H9 (cell line): ENCODE data around the gene ZFP42. TPM values are rescaled to one million over a fixed set of nuclear protein-coding genes. Genes with fewer than 3 reads are reported as not detected.

Experiments
- DNase-seq: peaks from one replicate; pipeline ENCODE4 v3.0.0-alpha.2; 2017
- H2AFZ ChIP-seq: one replicate; pipeline ENCODE4 v1.6.1; 2013; ENCODE audit warnings: mild to moderate bottlenecking, low read length, control low read depth, moderate library complexity
- H2AK5ac ChIP-seq: 2 replicates; pipeline ENCODE4 v1.6.1; 2013; ENCODE audit warnings: low read length, control low read depth, mixed read lengths; ENCODE audit not compliant: insufficient read length
- H2BK120ac ChIP-seq: one replicate; pipeline ENCODE4 v1.6.1; 2013; ENCODE audit warnings: low read depth, mild to moderate bottlenecking, low read length, control low read depth, inconsistent platforms; ENCODE audit not compliant: poor library complexity, severe bottlenecking
- H2BK12ac ChIP-seq: 2 replicates; pipeline ENCODE4 v1.6.1; 2013; ENCODE audit warnings: low read length, control low read depth, mixed read lengths, low read depth; ENCODE audit not compliant: insufficient read length
- H2BK15ac ChIP-seq: 2 replicates; pipeline ENCODE4 v1.6.1; 2013; ENCODE audit warnings: low read depth, low read length, control low read depth
- H2BK20ac ChIP-seq: one replicate; pipeline ENCODE4 v1.6.1; 2013; ENCODE audit warnings: low read depth, mild to moderate bottlenecking, low read length, control low read depth, inconsistent platforms; ENCODE audit not compliant: poor library complexity, severe bottlenecking
- H2BK5ac ChIP-seq: 2 replicates; pipeline ENCODE4 v1.6.1; 2013; ENCODE audit warnings: low read length, control low read depth, mixed read lengths; ENCODE audit not compliant: insufficient read length
- H3K14ac ChIP-seq: 2 replicates; pipeline ENCODE4 v1.6.1; 2013; ENCODE audit warnings: low read length, control low read depth; ENCODE audit not compliant: insufficient read depth
- H3K18ac ChIP-seq: 2 replicates; pipeline ENCODE4 v1.6.1; 2013; ENCODE audit warnings: low read depth, mild to moderate bottlenecking, mixed read lengths, low read length, control low read depth; ENCODE audit not compliant: insufficient read length
- H3K23ac ChIP-seq: 2 replicates; pipeline ENCODE4 v1.6.1; 2013; ENCODE audit warnings: low read length, control low read depth, mixed read lengths, low read depth; ENCODE audit not compliant: insufficient read length
- H3K23me2 ChIP-seq: 2 replicates; pipeline ENCODE4 v1.6.1; 2013; ENCODE audit warnings: low read depth, mild to moderate bottlenecking, mixed read lengths, low read length, control low read depth; ENCODE audit not compliant: insufficient read length, poor library complexity, severe bottlenecking
- H3K27ac ChIP-seq: 2 replicates; pipeline ENCODE4 v1.5.1; 2013; ENCODE audit warnings: low read length, control low read depth, mixed read lengths, low read depth; ENCODE audit not compliant: insufficient read length
- H3K27me3 ChIP-seq: 2 replicates; pipeline ENCODE4 v1.6.1; 2013; ENCODE audit warnings: low read length, control low read depth, inconsistent platforms; ENCODE audit not compliant: insufficient read depth
- H3K4ac ChIP-seq: 2 replicates; pipeline ENCODE4 v1.6.1; 2013; ENCODE audit warnings: low read depth, mild to moderate bottlenecking, control low read depth, inconsistent platforms, low read length, moderate library complexity
- H3K4me1 ChIP-seq: 2 replicates; pipeline ENCODE4 v1.6.1; 2013; ENCODE audit warnings: low read length, control low read depth, inconsistent platforms; ENCODE audit not compliant: insufficient read depth
- H3K4me2 ChIP-seq: 2 replicates; pipeline ENCODE4 v1.6.1; 2013; ENCODE audit warnings: low read length, control low read depth, mixed read lengths; ENCODE audit not compliant: insufficient read length, insufficient read depth
- H3K56ac ChIP-seq: 2 replicates; pipeline ENCODE4 v1.6.1; 2013; ENCODE audit warnings: low read depth, mild to moderate bottlenecking, mixed read lengths, low read length, control low read depth; ENCODE audit not compliant: insufficient read length
- H3K79me1 ChIP-seq: 2 replicates; pipeline ENCODE4 v1.6.1; 2013; ENCODE audit warnings: low read depth, mild to moderate bottlenecking, moderate library complexity, low read length, control low read depth, inconsistent platforms; ENCODE audit not compliant: insufficient read depth, poor library complexity, severe bottlenecking
- H3K79me2 ChIP-seq: 2 replicates; pipeline ENCODE4 v1.6.1; 2013; ENCODE audit warnings: low read length, control low read depth, inconsistent platforms; ENCODE audit not compliant: insufficient read depth
- H3K9ac ChIP-seq: 2 replicates; pipeline ENCODE4 v1.6.1; 2013; ENCODE audit warnings: low read length, control low read depth, mixed read lengths; ENCODE audit not compliant: insufficient read length; ENCODE audit errors: extremely low read depth
- H3K9me3 ChIP-seq: one replicate; pipeline ENCODE4 v1.6.1; 2013; ENCODE audit warnings: low read depth, low read length, inconsistent platforms; ENCODE audit not compliant: control insufficient read depth
- H3T11ph ChIP-seq: one replicate; pipeline ENCODE4 v1.6.1; 2013; ENCODE audit warnings: mild to moderate bottlenecking, low read length, control low read depth, inconsistent platforms
- H4K20me1 ChIP-seq: one replicate; pipeline ENCODE4 v1.6.1; 2013; ENCODE audit not compliant: control insufficient read depth, insufficient read length, insufficient read depth
- H4K5ac ChIP-seq: 2 replicates; pipeline ENCODE4 v1.6.1; 2013; ENCODE audit warnings: low read depth, mild to moderate bottlenecking, mixed read lengths, low read length, control low read depth; ENCODE audit not compliant: insufficient read length
- H4K8ac ChIP-seq: replicated peaks from 2 replicates; pipeline ENCODE4 v1.6.1; 2013; ENCODE audit warnings: low read length, control low read depth, mixed read lengths, low read depth; ENCODE audit not compliant: insufficient read length
- H4K91ac ChIP-seq: 2 replicates; pipeline ENCODE4 v1.6.1; 2013; ENCODE audit warnings: low read depth, mild to moderate bottlenecking, moderate library complexity, mixed read lengths, low read length, control low read depth; ENCODE audit not compliant: insufficient read length
- H3K27ac Mint-ChIP-seq, 3 experiments: 2 replicates in 2 of 3; 3 replicates in 1 of 3; pipeline ENCODE4 v1.8.0; 2020 to 2021; ENCODE audit warnings: mixed read lengths in 3 of 3, mild to moderate bottlenecking in 1 of 3, moderate library complexity in 1 of 3
- H3K27me3 Mint-ChIP-seq: 2 replicates; pipeline ENCODE4 v1.8.0; 2021; ENCODE audit warnings: low read depth, mild to moderate bottlenecking, moderate library complexity, mixed read lengths
- H3K36me3 Mint-ChIP-seq, 3 experiments: 2 replicates in 2 of 3; 3 replicates in 1 of 3; pipeline ENCODE4 v1.8.0; 2020 to 2021; ENCODE audit warnings: low read depth in 3 of 3, mixed read lengths in 3 of 3; ENCODE audit not compliant: insufficient read depth in 1 of 3
- H3K4me1 Mint-ChIP-seq, 2 experiments: 2 replicates each; pipeline ENCODE4 v1.8.0; 2020; ENCODE audit warnings: mixed read lengths in 2 of 2
- H3K4me3 Mint-ChIP-seq, 2 experiments: 2 replicates in 1 of 2; 3 replicates in 1 of 2; pipeline ENCODE4 v1.8.0; 2020 to 2021; ENCODE audit warnings: mild to moderate bottlenecking in 2 of 2, mixed read lengths in 2 of 2, moderate library complexity in 1 of 2
- H3K9me3 Mint-ChIP-seq, 2 experiments: 2 replicates in 1 of 2; 3 replicates in 1 of 2; pipeline ENCODE4 v1.8.0; 2020; ENCODE audit warnings: mild to moderate bottlenecking in 2 of 2, mixed read lengths in 2 of 2, moderate library complexity in 1 of 2
- WGBS: extraction: QIAGEN DNeasy Blood & Tissue Kit; methylation state at CpG from one replicate; pipeline ENCODE4 v1.1.7; 2013; ENCODE audit warnings: missing lambda C conversion rate, low lambda C conversion rate, mixed read lengths; ENCODE audit not compliant: insufficient read length; ENCODE audit errors: extremely low coverage; 5-methylcytosine and 5-hydroxymethylcytosine counted together
- total RNA-seq: library from RNA; stranded (reverse); gene quantifications from 2 replicates; pipeline ENCODE4 v1.2.1, GENCODE V29; 2021
- TF ChIP-seq, protein P1 (sequence below): fragments of 200-600 bp; sonication (generic); conservative IDR thresholded peaks from 3 replicates; pipeline ENCODE4 v1.8.0; 2021; ENCODE audit warnings: antibody characterized with exemption, mild to moderate bottlenecking

The ZFP42 gene
- total RNA-seq, 1 experiment from 2014 or later, result 193 TPM

DNA sequence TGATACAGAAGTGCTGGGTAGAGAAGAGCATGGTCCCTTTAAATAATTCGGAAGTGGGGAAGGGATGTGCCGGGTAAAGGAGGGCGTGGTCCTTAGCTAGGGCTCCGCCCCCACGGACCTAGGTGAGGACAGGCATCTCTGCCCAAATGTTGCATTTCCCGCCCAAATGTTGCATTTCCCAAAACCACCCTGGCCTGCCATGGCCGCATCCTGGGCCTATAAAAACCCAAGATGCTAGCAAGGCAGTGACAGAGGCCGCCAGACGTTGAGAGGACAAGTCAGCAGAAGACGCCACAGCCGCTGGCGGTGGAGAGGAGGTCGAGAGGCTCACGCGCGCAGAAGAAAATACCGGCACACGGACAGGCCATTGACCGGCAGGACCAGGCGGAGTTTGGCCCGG, 46.1 kb downstream of the ZFP42 start:
- Histone ChIP-seq H3K14ac (no peak overlapping the region), H2AFZ (no peak overlapping the region), H3K4me1 (0 out of 2 replicates have a peak, but pooled peaks cover 2% of the 10 kb centered on the region), H4K91ac (no peak overlapping the region), H3K4me2 (no peak overlapping the region), H3K79me1 (no peaks in the 10 kb centered on the region), H2BK120ac (no peak overlapping the region), H4K5ac (no peak overlapping the region), H3K56ac (no peak overlapping the region), H2BK20ac (no peak overlapping the region), H3K27me3 (no peaks in the 10 kb centered on the region), H2BK5ac (no peak overlapping the region), H2BK15ac (no peak overlapping the region), H3T11ph (no peak overlapping the region), H3K18ac (no peak overlapping the region), H2BK12ac (no peak overlapping the region), H2AK5ac (no peak overlapping the region), H3K4ac (no peak overlapping the region), H3K79me2 (no peaks in the 10 kb centered on the region; the same call in 1 of the 2 replicates), H3K9ac (no peak overlapping the region), H4K8ac (no peak overlapping the region), H3K9me3 (no peaks in the 10 kb centered on the region), H3K23me2 (no peaks in the 10 kb centered on the region), H3K27ac (no peak overlapping the region), H3K23ac (no peak overlapping the region), H4K20me1 (no peaks in the 10 kb centered on the region)
- Mint-ChIP-seq H3K27me3 (no peaks in the 10 kb centered on the region; the same call in none of the 2 replicates), H3K4me1 (peaks cover 20 to 23% of the 10 kb centered on the region in 2 experiments), H3K36me3 (no peaks in the 10 kb centered on the region), H3K4me3 (no peak overlapping the region), H3K27ac (no peak overlapping the region; a peak in 1 of 7 replicates), H3K9me3 (no peaks in the 10 kb centered on the region)
- TF ChIP-seq, protein P1, sequence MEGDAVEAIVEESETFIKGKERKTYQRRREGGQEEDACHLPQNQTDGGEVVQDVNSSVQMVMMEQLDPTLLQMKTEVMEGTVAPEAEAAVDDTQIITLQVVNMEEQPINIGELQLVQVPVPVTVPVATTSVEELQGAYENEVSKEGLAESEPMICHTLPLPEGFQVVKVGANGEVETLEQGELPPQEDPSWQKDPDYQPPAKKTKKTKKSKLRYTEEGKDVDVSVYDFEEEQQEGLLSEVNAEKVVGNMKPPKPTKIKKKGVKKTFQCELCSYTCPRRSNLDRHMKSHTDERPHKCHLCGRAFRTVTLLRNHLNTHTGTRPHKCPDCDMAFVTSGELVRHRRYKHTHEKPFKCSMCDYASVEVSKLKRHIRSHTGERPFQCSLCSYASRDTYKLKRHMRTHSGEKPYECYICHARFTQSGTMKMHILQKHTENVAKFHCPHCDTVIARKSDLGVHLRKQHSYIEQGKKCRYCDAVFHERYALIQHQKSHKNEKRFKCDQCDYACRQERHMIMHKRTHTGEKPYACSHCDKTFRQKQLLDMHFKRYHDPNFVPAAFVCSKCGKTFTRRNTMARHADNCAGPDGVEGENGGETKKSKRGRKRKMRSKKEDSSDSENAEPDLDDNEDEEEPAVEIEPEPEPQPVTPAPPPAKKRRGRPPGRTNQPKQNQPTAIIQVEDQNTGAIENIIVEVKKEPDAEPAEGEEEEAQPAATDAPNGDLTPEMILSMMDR, result no peak
- no CpG with 5 or more reads among the region's 21 CpGs for WGBS
- DNase-seq, result no peak
